HEK293 (cell line): Measurements from ENCODE around the gene RHEB.

Source experiments
- ZFP41 ChIP-seq: fragments of 450-650 bp; formaldehyde crosslinking; IDR thresholded peaks from 2 replicates; pipeline ENCODE4 v1.5.1; 2016; ENCODE audit warnings: missing biosample characterization, missing genetic modification characterization, borderline replicate concordance
- ZNF121 ChIP-seq: fragments of 450-650 bp; formaldehyde crosslinking; IDR thresholded peaks from 2 replicates; pipeline ENCODE4 v1.5.1; 2016; ENCODE audit warnings: missing biosample characterization, missing genetic modification characterization
- ZNF132 ChIP-seq: fragments of 450-650 bp; formaldehyde crosslinking; IDR thresholded peaks from 2 replicates; pipeline ENCODE4 v1.5.1; 2017; ENCODE audit warnings: missing biosample characterization, missing genetic modification characterization, borderline replicate concordance
- ZNF133 ChIP-seq: fragments of 450-650 bp; formaldehyde crosslinking; IDR thresholded peaks from 2 replicates; pipeline ENCODE4 v1.5.1; 2016; ENCODE audit warnings: missing biosample characterization, missing genetic modification characterization
- ZNF274 ChIP-seq, 2 experiments: fragments of 200-500 bp in 1 of 2; fragments of 450-650 bp in 1 of 2; sonication (Bioruptor generic) in 1 of 2; formaldehyde crosslinking in 1 of 2; IDR thresholded peaks; 2 replicates each; pipeline versions ENCODE4 v1.5.1 to v1.6.1; 2014 to 2016; ENCODE audit warnings: borderline replicate concordance in 1 of 2, inconsistent platforms in 1 of 2, low read length in 1 of 2, missing biosample characterization in 1 of 2, missing genetic modification characterization in 1 of 2
- TF ChIP-seq, protein P1 (sequence below): fragments of 450-650 bp; formaldehyde crosslinking; IDR thresholded peaks from 2 replicates; pipeline ENCODE4 v1.5.1; 2016; ENCODE audit warnings: missing biosample characterization, missing genetic modification characterization
- TF ChIP-seq, protein P2 (sequence below): fragments of 450-650 bp; formaldehyde crosslinking; IDR thresholded peaks from 2 replicates; pipeline ENCODE4 v1.5.1; 2016; ENCODE audit warnings: missing biosample characterization, missing genetic modification characterization

DNA sequence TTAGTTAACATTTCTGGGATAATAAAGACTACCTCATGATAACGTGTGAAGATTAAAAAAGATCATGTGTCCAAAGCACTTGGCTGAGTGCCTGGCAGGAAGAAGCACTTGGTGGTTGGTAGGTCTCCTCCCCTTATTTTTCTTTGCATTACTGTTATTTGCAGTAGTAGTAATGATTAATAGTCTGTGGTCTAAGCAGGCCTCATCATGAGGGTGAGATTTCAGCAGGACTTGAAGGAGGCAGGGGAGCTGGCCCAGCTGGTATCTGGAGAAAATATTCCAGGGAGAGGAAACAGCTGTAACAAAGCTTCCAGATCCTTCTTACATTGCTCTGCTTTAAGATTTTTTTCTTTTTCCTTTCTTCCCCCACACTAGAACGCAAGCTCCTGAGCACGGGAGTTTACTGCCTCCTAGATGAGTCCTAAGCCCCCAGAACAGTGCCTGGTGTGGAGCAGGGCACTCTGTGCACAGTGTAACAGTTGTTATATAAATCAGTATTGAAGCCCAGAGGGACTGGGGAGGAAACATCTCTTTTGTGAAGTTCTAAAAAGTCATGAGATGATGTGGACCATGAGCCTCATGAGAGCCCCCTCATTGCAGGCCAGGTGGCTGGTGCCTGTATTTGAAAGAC, 31.1 kb upstream of the RHEB start:
- TF ChIP-seq, protein P1, sequence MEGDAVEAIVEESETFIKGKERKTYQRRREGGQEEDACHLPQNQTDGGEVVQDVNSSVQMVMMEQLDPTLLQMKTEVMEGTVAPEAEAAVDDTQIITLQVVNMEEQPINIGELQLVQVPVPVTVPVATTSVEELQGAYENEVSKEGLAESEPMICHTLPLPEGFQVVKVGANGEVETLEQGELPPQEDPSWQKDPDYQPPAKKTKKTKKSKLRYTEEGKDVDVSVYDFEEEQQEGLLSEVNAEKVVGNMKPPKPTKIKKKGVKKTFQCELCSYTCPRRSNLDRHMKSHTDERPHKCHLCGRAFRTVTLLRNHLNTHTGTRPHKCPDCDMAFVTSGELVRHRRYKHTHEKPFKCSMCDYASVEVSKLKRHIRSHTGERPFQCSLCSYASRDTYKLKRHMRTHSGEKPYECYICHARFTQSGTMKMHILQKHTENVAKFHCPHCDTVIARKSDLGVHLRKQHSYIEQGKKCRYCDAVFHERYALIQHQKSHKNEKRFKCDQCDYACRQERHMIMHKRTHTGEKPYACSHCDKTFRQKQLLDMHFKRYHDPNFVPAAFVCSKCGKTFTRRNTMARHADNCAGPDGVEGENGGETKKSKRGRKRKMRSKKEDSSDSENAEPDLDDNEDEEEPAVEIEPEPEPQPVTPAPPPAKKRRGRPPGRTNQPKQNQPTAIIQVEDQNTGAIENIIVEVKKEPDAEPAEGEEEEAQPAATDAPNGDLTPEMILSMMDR (tag by site-specific recombination), result no peak
- TF ChIP-seq, protein P2, sequence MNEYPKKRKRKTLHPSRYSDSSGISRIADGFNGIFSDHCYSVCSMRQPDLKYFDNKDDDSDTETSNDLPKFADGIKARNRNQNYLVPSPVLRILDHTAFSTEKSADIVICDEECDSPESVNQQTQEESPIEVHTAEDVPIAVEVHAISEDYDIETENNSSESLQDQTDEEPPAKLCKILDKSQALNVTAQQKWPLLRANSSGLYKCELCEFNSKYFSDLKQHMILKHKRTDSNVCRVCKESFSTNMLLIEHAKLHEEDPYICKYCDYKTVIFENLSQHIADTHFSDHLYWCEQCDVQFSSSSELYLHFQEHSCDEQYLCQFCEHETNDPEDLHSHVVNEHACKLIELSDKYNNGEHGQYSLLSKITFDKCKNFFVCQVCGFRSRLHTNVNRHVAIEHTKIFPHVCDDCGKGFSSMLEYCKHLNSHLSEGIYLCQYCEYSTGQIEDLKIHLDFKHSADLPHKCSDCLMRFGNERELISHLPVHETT (tag by site-specific recombination), result no peak
- TF ChIP-seq ZNF121 (tag by site-specific recombination) (no peak), ZFP41 (tag by site-specific recombination) (no peak), ZNF132 (no peak), ZNF274 (IDR thresholded peaks at IDR 0.05; ENCODE audit: low read length) (no peak), ZNF274 (tag by site-specific recombination; IDR thresholded peaks at IDR 0.05; ENCODE audit: borderline replicate concordance) (no peak), ZNF133 (no peak)
